ENCODE measurements around the gene MALAT1. TPM values are rescaled to one million over a fixed set of nuclear protein-coding genes. Genes with fewer than 3 reads are reported as not detected.

The MALAT1 gene
- total and polyA plus RNA-seq, 2 of the 13 experiments (the other 11 are each of a cell fraction or from before 2014, with no cell fraction given) = 143 to 1,237 TPM

- TF ChIP-seq GABPB1 (CRISPR knock-in tag; IDR thresholded peaks at IDR 0.05) = peak; percentile 72; the same call in 1 of the 2 replicates
- no peak for TF ChIP-seq NR2F1 (CRISPR knock-in tag; IDR thresholded peaks at IDR 0.05)
- TF ChIP-seq THAP7 (CRISPR knock-in tag; IDR thresholded peaks at IDR 0.05) = no peak
- no peak for TF ChIP-seq GFI1 (CRISPR knock-in tag; IDR thresholded peaks at IDR 0.05; ENCODE audit: borderline replicate concordance)
- TF ChIP-seq PPARG (CRISPR knock-in tag; conservative IDR thresholded peaks at IDR 0.05) = no peak
- TF ChIP-seq ZNF570 (CRISPR knock-in tag; IDR thresholded peaks at IDR 0.05; ENCODE audit: borderline replicate concordance) = no peak
- no peak for TF ChIP-seq GRHL1 (CRISPR knock-in tag; conservative IDR thresholded peaks at IDR 0.05)
- TF ChIP-seq HOMEZ (CRISPR knock-in tag; IDR thresholded peaks at IDR 0.05; ENCODE audit: low read depth) = no peak
- peak; percentile 69 for TF ChIP-seq CTCF (CRISPR knock-in tag; IDR thresholded peaks at IDR 0.05)
- TF ChIP-seq ZNF251 (CRISPR knock-in tag; IDR thresholded peaks at IDR 0.05) = no peak
- TF ChIP-seq ISL2 (CRISPR knock-in tag; IDR thresholded peaks at IDR 0.05) = 0 out of 2 replicates have a peak, but pooled peaks have one; percentile 11
- TF ChIP-seq REXO4 (CRISPR knock-in tag; IDR thresholded peaks at IDR 0.05; ENCODE audit: borderline replicate concordance) = no peak
- TF ChIP-seq XBP1 (CRISPR knock-in tag; IDR thresholded peaks at IDR 0.05) = no peak
- peak; percentile 77 for TF ChIP-seq RBFOX2 (IDR thresholded peaks at IDR 0.05; ENCODE audit: low read depth, low read length)
- no peak for TF ChIP-seq KLF12 (CRISPR knock-in tag; IDR thresholded peaks at IDR 0.05; ENCODE audit: borderline replicate concordance)
- peak; percentile 58 for TF ChIP-seq ZNF274 (CRISPR knock-in tag; IDR thresholded peaks at IDR 0.05)
- TF ChIP-seq MATR3 (CRISPR knock-in tag; IDR thresholded peaks at IDR 0.05) = no peak
- no peak for TF ChIP-seq STAT6 (CRISPR knock-in tag; IDR thresholded peaks at IDR 0.05; ENCODE audit: borderline replicate concordance)
- TF ChIP-seq ATRX (CRISPR knock-in tag; IDR thresholded peaks at IDR 0.05; ENCODE audit: borderline replicate concordance) = no peak
Measured at GRCh38 chr11:65454696-65455456, 44.0 kb upstream of the MALAT1 start (continued).

Data from HepG2 (cell line).